ENCODE results near the gene ANKRD11. TPM values are rescaled to one million over a fixed set of nuclear protein-coding genes. Genes with fewer than 3 reads are reported as not detected.
"Not testable (repeated sequence)": the region's sequence is repeated elsewhere in the genome, so short reads cannot be mapped to it uniquely, and the experiment has no call there.

Gene ANKRD11
- total RNA-seq, 1 experiment from 2014 or later, result 28.5 TPM

DNA sequence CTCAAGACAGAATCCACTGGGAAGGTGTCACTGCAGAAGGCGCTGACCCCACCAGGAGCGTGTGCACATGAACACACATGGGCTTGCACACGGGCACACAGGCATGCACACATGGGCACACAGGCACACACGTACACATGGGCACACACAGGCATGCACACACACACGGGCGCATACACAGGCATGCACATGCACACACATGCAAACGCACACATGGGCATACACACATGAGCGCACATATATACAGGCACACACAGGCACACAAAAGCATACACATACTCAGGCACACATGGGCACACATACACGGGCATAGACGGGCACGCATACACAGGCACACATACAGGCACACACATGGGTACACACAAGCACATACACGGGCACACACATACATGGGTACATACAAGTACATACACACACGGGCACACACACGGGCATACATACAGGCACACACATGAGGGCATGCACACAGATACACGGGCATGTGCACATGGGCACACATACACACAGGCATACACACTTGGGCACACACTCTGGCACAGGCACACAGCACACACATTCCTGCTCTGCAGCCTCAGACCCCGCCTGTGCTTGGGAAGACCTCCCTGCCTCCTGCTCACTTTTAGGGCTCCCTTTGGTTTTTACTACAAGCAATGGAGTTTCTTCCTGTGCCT is 186.0 kb downstream of the ANKRD11 start:
- H4K20me1 ChIP-seq (ENCODE audit: insufficient read depth, low read depth, low read length), result peaks cover 14% of the 10 kb centered on the region; the same call in 1 of the 2 replicates
- H3K36me3 ChIP-seq (ENCODE audit: insufficient read depth, low read length), result no peaks in the 10 kb centered on the region
- DNase-seq, result no peak
- H3K4me2 ChIP-seq (ENCODE audit: low read depth, low read length, poor library complexity, severe bottlenecking), result no peak overlapping the region
- H3K4me3 ChIP-seq (ENCODE audit: low read length), result no peak overlapping the region
- H3K4me1 ChIP-seq (ENCODE audit: low read length), result peaks cover 3% of the 10 kb centered on the region; the same call in 1 of the 2 replicates
- no peaks in the 10 kb centered on the region for H3K9me3 ChIP-seq (ENCODE audit: low read length)
- H3K9ac ChIP-seq (ENCODE audit: low read length), result no peak overlapping the region
- peaks cover 24% of the 10 kb centered on the region for H3K79me2 ChIP-seq (ENCODE audit: low read length)
- H3K27me3 ChIP-seq (ENCODE audit: low read length), result no peaks in the 10 kb centered on the region
- no peaks in the 10 kb centered on the region for H3K9me2 ChIP-seq (replicated peaks; ENCODE audit: insufficient read depth, low read length)
- H2AFZ ChIP-seq (ENCODE audit: low read length), result no peak overlapping the region
- no peak overlapping the region for H3K27ac ChIP-seq (ENCODE audit: low read length)

DNA sequence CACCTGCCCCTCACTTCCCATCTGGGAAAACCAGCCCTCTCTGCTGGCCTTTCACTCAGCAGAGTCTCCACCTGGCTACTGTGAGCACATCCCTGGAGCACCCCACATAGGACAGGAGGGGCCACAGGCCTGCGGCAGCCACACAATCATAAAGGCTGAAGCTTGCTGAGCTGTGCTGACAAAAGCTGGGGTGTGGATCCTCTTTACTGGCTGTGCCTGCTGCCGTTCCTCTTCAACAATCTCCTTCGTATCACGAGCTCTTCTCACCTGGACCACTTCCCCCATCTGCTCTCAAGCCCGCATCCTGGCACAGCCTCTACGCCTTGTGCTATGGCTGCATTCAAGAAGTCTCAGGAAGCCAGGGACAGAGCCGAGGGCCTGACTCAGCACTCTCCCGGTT is 186.7 kb downstream of the ANKRD11 start:
- H3K4me3 ChIP-seq (ENCODE audit: low read length), result no peak overlapping the region
- H3K4me1 ChIP-seq (ENCODE audit: low read length), result peaks cover 1% of the 10 kb centered on the region; the same call in 1 of the 2 replicates
- H4K20me1 ChIP-seq (ENCODE audit: insufficient read depth, low read depth, low read length), result peaks cover 8% of the 10 kb centered on the region; the same call in 1 of the 2 replicates
- H3K9ac ChIP-seq (ENCODE audit: low read length), result no peak overlapping the region
- H3K27me3 ChIP-seq (ENCODE audit: low read length), result no peaks in the 10 kb centered on the region
- no peaks in the 10 kb centered on the region for H3K9me2 ChIP-seq (replicated peaks; ENCODE audit: insufficient read depth, low read length)
- peaks cover 17% of the 10 kb centered on the region for H3K79me2 ChIP-seq (ENCODE audit: low read length)
- no peaks in the 10 kb centered on the region for H3K9me3 ChIP-seq (ENCODE audit: low read length)
- no peak overlapping the region for H3K4me2 ChIP-seq (ENCODE audit: low read depth, low read length, poor library complexity, severe bottlenecking)
- no peak overlapping the region for H3K27ac ChIP-seq (ENCODE audit: low read length)
- no peaks in the 10 kb centered on the region for H3K36me3 ChIP-seq (ENCODE audit: insufficient read depth, low read length)
- DNase-seq, result no peak
- no peak overlapping the region for H2AFZ ChIP-seq (ENCODE audit: low read length)

DNA sequence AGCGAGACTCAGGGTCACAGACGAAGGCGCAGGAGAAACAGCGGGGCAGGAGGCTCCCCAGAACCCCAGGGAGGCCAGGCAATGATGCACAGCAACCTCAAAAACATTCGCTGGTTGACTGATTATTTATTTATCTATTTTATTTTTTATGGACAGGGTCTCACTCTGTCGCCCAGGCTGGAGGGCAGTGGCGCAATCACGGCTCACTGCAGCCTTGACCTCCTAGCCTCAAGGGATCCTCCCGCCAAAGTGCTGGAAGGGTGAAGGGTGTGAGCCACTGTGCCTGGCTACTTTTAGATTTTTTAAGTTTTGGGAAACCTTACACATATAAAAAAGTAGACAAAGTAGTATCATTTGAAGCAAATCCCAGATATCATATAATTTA is 189.4 kb downstream of the ANKRD11 start:
- Histone ChIP-seq H3K27ac (ENCODE audit: low read length) (no peak overlapping the region), H3K36me3 (ENCODE audit: insufficient read depth, low read length) (no peaks in the 10 kb centered on the region), H3K4me3 (ENCODE audit: low read length) (no peak overlapping the region), H3K9me2 (replicated peaks; ENCODE audit: insufficient read depth, low read length) (no peaks in the 10 kb centered on the region), H3K4me2 (ENCODE audit: low read depth, low read length, poor library complexity, severe bottlenecking) (no peak overlapping the region), H3K9ac (ENCODE audit: low read length) (no peak overlapping the region), H2AFZ (ENCODE audit: low read length) (no peak overlapping the region), H4K20me1 (ENCODE audit: insufficient read depth, low read depth, low read length) (0 out of 2 replicates have a peak, but pooled peaks cover 6% of the 10 kb centered on the region), H3K27me3 (ENCODE audit: low read length) (no peaks in the 10 kb centered on the region), H3K4me1 (ENCODE audit: low read length) (no peaks in the 10 kb centered on the region), H3K9me3 (ENCODE audit: low read length) (no peaks in the 10 kb centered on the region), H3K79me2 (ENCODE audit: low read length) (peaks cover 5% of the 10 kb centered on the region; the same call in 1 of the 2 replicates)
- no peak for DNase-seq

DNA sequence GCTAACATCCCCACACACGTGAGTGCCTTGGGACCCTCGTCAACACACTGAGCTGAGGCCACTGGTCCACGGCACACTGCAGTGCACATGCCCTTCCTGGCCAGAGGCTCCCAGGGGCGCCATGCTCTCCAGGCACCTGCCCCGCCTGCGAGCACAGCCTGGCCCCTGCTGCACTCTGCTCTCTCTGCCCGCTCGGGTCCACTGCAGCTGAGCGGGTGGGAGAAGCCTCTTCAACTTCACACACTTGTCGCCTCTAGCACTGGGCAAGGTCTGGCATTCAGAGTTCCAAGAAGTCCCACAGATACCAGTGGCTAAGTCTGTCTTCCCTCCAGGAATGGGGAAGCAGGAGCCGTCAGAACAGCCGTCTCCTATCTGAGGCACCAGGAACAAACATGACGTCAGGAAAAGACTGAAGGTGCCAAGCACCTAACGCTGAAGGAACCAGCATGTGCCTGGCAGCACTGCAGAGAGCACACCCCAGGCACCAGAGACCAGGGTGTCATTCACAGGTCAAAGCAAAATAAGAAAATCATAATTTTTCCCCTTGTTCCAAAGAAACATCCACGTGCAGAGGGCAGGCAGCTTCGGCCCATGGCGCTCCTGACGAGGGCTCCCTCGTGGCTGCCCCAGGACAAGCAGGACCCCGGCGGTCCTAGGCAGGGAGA is 189.9 kb downstream of the ANKRD11 start:
- Histone ChIP-seq H3K4me3 (ENCODE audit: low read length) (no peak overlapping the region), H4K20me1 (ENCODE audit: insufficient read depth, low read depth, low read length) (0 out of 2 replicates have a peak, but pooled peaks cover 6% of the 10 kb centered on the region), H3K27ac (ENCODE audit: low read length) (no peak overlapping the region), H3K4me2 (ENCODE audit: low read depth, low read length, poor library complexity, severe bottlenecking) (no peak overlapping the region), H3K9me2 (replicated peaks; ENCODE audit: insufficient read depth, low read length) (no peaks in the 10 kb centered on the region), H3K9me3 (ENCODE audit: low read length) (no peaks in the 10 kb centered on the region), H3K27me3 (ENCODE audit: low read length) (no peaks in the 10 kb centered on the region), H3K36me3 (ENCODE audit: insufficient read depth, low read length) (no peaks in the 10 kb centered on the region), H3K9ac (ENCODE audit: low read length) (no peak overlapping the region), H2AFZ (ENCODE audit: low read length) (no peak overlapping the region), H3K4me1 (ENCODE audit: low read length) (no peaks in the 10 kb centered on the region), H3K79me2 (ENCODE audit: low read length) (peaks cover 5% of the 10 kb centered on the region; the same call in 1 of the 2 replicates)
- DNase-seq, result no peak

DNA sequence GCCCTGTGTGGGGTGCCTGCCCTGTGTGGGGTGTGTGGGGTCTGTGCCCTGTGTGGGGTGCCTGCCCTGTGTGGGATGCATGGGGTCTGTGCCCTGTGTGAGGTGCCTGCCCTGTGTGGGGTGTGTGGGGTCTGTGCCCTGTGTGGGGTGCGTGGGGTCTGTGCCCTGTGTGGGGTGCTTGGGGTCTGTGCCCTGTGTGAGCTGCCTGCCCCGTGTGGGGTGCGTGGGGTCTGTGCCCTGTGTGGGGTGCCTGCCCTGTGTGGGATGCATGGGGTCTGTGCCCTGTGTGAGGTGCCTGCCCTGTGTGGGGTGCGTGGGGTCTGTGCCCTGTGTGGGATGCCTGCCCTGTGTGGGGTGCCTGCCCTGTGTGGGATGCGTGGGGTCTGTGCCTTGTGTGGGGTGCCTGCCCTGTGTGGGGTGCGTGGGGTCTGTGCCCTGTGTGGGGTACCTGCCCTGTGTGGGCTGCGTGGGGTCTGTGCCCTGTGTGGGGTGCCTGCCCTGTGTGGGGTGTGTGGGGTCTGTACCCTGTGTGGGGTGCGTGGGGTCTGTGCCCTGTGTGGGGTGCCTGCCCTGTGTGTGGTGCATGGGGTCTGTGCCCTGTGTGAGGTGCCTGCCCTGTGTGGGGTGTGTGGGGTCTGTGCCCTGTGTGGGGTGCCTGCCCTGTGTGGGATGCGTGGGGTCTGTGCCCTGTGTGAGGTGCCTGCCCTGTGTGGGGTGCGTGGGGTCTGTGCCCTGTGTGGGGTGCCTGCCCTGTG is 190.8 kb downstream of the ANKRD11 start:
- not testable (repeated sequence) for H3K27me3 ChIP-seq (ENCODE audit: low read length); H4K20me1 ChIP-seq (ENCODE audit: insufficient read depth, low read depth, low read length); H3K79me2 ChIP-seq (ENCODE audit: low read length); DNase-seq; H2AFZ ChIP-seq (ENCODE audit: low read length); H3K4me1 ChIP-seq (ENCODE audit: low read length); H3K9ac ChIP-seq (ENCODE audit: low read length); H3K4me2 ChIP-seq (ENCODE audit: low read depth, low read length, poor library complexity, severe bottlenecking); H3K9me3 ChIP-seq (ENCODE audit: low read length); H3K4me3 ChIP-seq (ENCODE audit: low read length); H3K9me2 ChIP-seq (replicated peaks; ENCODE audit: insufficient read depth, low read length); H3K27ac ChIP-seq (ENCODE audit: low read length); H3K36me3 ChIP-seq (ENCODE audit: insufficient read depth, low read length)

DNA sequence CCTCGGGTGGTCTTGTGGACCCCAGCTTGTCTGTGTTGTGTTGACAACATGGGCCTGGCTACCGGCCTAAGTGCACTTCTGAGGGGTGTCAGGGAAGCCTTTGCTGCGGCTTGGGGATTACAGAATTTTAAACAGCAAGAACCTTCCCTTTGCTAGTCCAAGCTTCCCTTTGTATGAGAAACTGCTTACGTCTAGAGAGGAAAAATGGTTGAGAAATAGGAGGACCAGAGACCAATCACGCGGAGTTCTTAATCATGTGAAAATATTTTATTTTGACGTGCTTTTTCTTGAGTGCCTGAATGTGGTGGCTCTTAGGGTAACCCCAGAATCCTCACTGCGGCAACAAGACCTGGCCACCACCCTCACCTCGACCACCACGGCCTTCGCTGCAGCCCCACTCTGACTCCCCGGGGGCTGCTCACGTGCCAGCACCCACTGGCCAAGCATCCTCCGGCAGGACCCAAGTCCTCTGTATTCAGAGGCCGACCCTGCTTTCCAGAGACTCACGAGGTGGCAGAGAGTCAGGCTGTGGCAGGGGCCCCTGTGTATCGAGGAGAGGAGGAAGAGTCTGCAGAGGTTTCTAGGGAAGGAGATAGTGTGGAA is 191.6 kb downstream of the ANKRD11 start:
- Histone ChIP-seq H3K36me3 (ENCODE audit: insufficient read depth, low read length) (no peaks in the 10 kb centered on the region), H3K9ac (ENCODE audit: low read length) (no peak overlapping the region), H3K4me1 (ENCODE audit: low read length) (no peaks in the 10 kb centered on the region), H4K20me1 (ENCODE audit: insufficient read depth, low read depth, low read length) (0 out of 2 replicates have a peak, but pooled peaks cover 6% of the 10 kb centered on the region), H3K4me3 (ENCODE audit: low read length) (no peak overlapping the region), H3K27me3 (ENCODE audit: low read length) (no peaks in the 10 kb centered on the region), H2AFZ (ENCODE audit: low read length) (no peak overlapping the region), H3K9me3 (ENCODE audit: low read length) (no peaks in the 10 kb centered on the region), H3K27ac (ENCODE audit: low read length) (no peak overlapping the region), H3K79me2 (ENCODE audit: low read length) (peaks cover 5% of the 10 kb centered on the region; the same call in 1 of the 2 replicates), H3K9me2 (replicated peaks; ENCODE audit: insufficient read depth, low read length) (no peaks in the 10 kb centered on the region), H3K4me2 (ENCODE audit: low read depth, low read length, poor library complexity, severe bottlenecking) (no peak overlapping the region)
- DNase-seq, result no peak

DNA sequence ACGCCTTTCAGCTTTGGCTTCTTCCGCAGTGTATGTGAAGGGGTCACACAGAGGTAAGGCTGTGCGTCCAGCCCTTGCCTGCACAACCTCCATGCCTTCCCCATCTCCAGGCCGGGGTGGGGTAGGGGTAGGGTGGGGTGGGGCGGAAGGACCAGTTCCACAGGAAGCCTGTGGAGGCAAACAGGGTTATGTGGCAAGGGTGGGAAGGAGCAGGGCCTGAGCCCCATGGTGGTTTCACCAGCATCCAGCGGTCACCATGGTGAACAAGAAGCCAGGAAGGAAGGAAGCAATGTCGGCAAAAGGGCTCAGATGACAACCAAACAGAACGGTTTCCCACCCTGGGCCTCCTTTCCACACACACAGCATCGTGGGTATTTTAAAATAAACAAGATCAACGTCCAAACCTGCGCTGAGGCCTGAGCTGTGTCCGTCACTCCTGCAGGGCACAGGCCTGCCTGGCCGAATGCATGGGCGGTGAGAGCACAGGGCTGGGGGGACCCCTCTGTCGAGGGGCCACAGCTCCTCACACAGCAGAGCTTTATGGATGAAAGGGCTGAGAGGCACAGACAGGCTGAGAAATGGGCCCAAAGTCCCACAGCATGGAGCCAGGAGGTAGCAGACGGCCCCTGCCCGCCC is 192.3 kb downstream of the ANKRD11 start:
- no peaks in the 10 kb centered on the region for H3K9me3 ChIP-seq (ENCODE audit: low read length)
- no peaks in the 10 kb centered on the region for H3K27me3 ChIP-seq (ENCODE audit: low read length)
- peaks cover 5% of the 10 kb centered on the region; the same call in 1 of the 2 replicates for H3K79me2 ChIP-seq (ENCODE audit: low read length)
- no peak overlapping the region for H3K9ac ChIP-seq (ENCODE audit: low read length)
- no peak overlapping the region for H3K4me3 ChIP-seq (ENCODE audit: low read length)
- no peak overlapping the region for H2AFZ ChIP-seq (ENCODE audit: low read length)
- H3K27ac ChIP-seq (ENCODE audit: low read length), result no peak overlapping the region
- no peaks in the 10 kb centered on the region for H3K36me3 ChIP-seq (ENCODE audit: insufficient read depth, low read length)
- DNase-seq, result no peak
- H3K4me1 ChIP-seq (ENCODE audit: low read length), result no peaks in the 10 kb centered on the region
- H3K9me2 ChIP-seq (replicated peaks; ENCODE audit: insufficient read depth, low read length), result no peaks in the 10 kb centered on the region
- H3K4me2 ChIP-seq (ENCODE audit: low read depth, low read length, poor library complexity, severe bottlenecking), result no peak overlapping the region
- H4K20me1 ChIP-seq (ENCODE audit: insufficient read depth, low read depth, low read length), result 0 out of 2 replicates have a peak, but pooled peaks cover 6% of the 10 kb centered on the region
